ENCODE data around the gene GNGT1.

GNGT1 gene

DNA sequence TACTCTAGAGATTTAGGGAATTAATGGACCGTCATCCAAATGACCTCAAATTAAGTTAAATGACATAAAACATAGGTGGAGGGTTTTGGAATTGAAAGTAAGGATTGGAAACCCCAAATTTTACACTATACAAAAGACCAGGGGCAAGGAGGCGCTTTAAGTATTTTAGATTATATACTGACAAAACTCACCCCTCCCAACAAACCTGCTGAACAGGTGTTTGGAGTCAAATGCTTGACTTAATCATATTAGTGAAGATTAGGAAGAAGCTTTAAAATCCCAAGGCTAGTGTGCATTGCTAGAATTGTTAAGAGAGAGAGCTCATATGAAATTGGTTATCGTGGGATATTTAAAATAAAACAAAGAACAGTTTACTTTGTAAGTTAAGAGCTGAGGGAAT, at the start of gene GNGT1:
TSS of gene GNGT1 (plus strand) at position 301 of the 400 bp plus-strand sequence. CDS start 180 bp downstream, outside the sequence.
- no peak for DNase-seq (ENCODE audit: low spot score)

DNA sequence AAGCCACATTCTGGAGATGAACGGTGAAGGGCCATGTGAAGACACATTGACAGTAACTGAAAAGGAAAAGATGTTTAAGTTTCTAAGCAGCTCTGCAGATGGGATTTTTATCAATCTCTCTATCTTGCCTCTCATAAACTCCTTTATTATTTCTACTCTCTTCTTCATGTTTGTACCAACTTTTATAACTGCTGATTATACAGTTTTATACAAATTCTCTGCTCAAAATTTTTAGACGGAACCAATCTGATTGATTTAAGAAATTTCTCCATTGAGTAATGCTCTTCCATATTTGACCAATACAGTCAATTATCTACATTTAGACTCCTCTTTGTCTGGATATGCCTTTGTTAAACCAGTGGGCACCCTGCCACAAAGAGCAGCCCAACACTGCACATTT, 47.5 kb upstream of the GNGT1 start:
- no peak for DNase-seq (ENCODE audit: low spot score)

GRCh38 chr7:93860261-93860660, 46.1 kb upstream of the GNGT1 start:
- DNase-seq (ENCODE audit: low spot score) = no peak

DNA sequence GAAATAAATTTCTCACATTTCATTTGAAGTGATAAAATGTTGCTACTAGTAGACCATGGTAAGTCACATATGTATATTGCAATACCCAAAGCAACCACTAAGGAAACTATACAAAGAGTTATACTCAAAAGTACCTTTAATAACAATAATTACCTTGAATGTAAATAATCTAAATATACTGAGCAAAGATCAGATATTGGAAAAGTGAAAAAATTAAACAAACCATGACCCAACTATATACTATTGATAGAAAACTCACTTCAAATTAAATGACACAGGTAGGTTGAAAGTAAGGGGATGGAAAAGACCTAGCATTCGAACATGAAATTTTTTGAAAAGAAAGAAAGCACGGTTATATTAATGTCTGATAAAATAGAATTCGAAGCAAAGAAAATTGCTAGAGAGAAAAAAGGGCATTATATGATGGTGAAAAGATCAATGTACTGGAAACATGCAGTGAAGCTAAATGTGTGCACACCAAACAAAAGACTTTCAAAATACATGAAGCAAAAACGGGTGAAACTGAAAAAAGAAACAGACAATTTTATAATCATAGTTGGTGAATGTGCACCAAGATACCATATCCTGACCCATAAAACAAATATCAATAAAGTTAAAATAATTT, 44.9 kb upstream of the GNGT1 start:
- DNase-seq (ENCODE audit: low spot score) = no peak

GRCh38 chr7:93862651-93863050, 43.7 kb upstream of the GNGT1 start:
- DNase-seq (ENCODE audit: low spot score) = no peak

DNA sequence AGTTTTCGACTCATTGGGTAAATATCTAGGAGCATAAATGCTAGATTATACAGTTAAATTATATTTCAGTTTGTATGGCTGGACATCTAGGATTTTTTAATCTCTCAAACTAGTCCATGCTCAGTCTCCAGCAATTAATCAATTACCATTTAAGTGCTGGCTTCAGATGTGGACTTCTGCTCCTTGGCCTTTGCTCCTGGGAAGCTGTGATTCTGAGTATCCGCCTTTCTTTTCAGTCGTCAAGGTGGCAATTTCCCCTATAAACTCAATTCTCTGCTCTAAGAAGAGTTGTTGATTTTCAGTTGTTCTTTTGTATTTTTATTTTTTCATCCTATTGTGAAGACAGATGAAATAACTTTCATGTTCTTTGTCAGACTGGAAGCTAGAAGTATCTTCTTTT, 39.5 kb upstream of the GNGT1 start:
- DNase-seq (ENCODE audit: low spot score) = no peak

GRCh38 chr7:93873998-93874574, 32.3 kb upstream of the GNGT1 start:
- DNase-seq (ENCODE audit: low spot score) = no peak

- DNase-seq (ENCODE audit: low spot score) = no peak
Measured at GRCh38 chr7:93877742-93878141, 28.6 kb upstream of the GNGT1 start.

DNA sequence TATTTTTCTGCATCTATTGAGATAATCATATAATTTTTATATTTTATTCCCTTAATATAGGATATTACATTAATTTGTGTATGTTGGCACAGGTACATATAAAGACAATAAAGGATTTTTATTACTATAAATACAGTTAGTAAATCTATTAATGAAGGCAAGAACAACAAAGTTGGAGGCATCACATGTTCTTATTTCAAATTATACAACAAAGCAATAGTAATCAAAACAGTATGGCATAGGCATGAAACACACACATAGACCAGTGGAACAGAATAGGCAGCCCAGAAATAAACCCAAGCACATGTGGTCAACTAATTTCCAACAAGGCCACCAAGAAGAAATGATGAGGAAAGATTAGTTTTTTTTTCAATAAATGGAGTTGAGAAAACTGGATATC, 27.0 kb upstream of the GNGT1 start:
- DNase-seq (ENCODE audit: low spot score) = no peak

DNA sequence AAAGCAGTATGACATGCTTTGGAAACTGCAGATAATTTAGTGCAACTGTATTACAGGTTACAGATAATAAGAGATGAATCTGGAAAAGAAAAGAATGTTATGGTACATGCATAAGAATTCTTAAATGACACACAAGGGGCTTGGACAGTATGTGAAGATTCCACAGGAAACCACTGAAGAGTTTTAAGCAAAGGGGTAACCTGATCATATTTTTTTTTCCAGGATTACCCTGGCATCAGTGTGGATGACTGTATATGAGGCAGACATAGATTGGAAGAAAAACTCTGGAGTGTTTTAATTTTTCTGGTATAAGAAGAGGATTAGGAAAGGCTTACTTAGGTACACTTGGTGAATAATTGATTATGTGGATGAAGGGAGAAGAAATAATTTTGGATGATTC, 23.9 kb upstream of the GNGT1 start:
- DNase-seq (ENCODE audit: low spot score) = no peak

GRCh38 chr7:93883078-93883916, 23.1 kb upstream of the GNGT1 start:
- DNase-seq (ENCODE audit: low spot score) = no peak

- no peak for DNase-seq (ENCODE audit: low spot score)
Measured at GRCh38 chr7:93883917-93884345, 22.4 kb upstream of the GNGT1 start.

GRCh38 chr7:93884541-93884940, 21.8 kb upstream of the GNGT1 start:
- no peak for DNase-seq (ENCODE audit: low spot score)

- DNase-seq (ENCODE audit: low spot score) = no peak
Measured at GRCh38 chr7:93889261-93889660, 17.1 kb upstream of the GNGT1 start.

- no peak for DNase-seq (ENCODE audit: low spot score)
Measured at GRCh38 chr7:93890041-93890463, 16.3 kb upstream of the GNGT1 start.

- no peak for DNase-seq (ENCODE audit: low spot score)
Measured at GRCh38 chr7:93890464-93891068, 15.8 kb upstream of the GNGT1 start, which contains the start of gene TFPI2. Gene TFPI2, minus strand, starts transcription at chr7:93890753. Its CDS starts 75 bp downstream, at chr7:93890678.

- no peak for DNase-seq (ENCODE audit: low spot score)
Measured at GRCh38 chr7:93894426-93894825, 11.9 kb upstream of the GNGT1 start.

GRCh38 chr7:93894966-93895640, 11.3 kb upstream of the GNGT1 start:
- no peak for DNase-seq (ENCODE audit: low spot score)

GRCh38 chr7:93895859-93896600, 10.3 kb upstream of the GNGT1 start:
- DNase-seq (ENCODE audit: low spot score) = no peak

DNA sequence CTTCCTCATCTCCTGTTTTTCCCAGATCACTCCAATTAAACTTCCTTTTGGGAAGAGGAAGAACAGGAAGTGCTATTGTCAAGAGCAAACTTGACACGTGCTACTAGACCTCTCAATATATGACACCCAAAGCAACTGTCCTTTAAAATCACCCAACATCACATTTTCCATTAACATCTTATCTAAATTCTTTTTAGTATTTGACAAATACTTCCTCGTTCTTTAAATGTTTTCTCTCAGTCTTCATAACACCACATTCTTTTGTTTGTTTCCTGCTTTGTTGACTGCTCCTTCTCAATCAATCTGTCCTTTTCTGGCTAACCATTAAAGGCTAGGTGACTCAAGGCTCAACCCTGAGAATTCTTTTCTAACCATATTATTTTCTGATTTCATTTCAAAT, 8.7 kb upstream of the GNGT1 start:
- DNase-seq (ENCODE audit: low spot score) = no peak

DNA sequence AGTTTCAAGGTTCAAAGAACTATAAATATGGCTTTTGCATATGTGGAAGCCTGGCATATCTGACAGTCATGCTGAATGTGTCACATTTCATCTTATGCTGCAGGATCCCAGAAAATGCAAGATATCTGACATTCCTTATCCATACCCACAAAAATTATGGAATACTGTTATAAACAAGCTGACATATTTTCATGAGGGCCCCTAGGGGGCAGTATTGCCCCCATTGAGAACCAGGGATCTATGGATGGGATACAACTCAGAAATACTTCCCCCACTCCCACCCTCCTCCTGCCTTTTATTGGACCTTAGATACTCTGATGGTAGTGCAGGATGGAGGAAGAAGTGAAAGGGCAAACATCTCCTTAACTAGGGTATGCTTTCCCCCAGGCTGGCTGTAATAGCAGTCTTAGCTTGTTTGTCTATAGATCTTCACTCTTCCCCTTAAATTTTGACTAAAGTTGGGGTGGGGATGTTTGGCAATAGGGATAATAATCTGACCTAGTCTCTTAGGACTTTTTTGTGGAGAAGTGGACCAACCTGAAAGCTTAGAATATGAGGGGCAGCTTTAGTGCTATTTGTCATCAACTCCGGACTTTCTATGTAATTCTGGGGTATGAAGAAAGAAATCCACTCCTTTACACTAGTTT, 3.5 kb upstream of the GNGT1 start:
- no peak for DNase-seq (ENCODE audit: low spot score)
